8988T (cell line): Measurements from ENCODE around the gene THAP8.
"Not testable (repeated sequence)": the region's sequence is repeated elsewhere in the genome, so short reads cannot be mapped to it uniquely, and the experiment has no call there.

ENCODE experiments used
- DNase-seq: peaks from one replicate; pipeline ENCODE4 v3.0.0; 2011

The THAP8 gene

DNA sequence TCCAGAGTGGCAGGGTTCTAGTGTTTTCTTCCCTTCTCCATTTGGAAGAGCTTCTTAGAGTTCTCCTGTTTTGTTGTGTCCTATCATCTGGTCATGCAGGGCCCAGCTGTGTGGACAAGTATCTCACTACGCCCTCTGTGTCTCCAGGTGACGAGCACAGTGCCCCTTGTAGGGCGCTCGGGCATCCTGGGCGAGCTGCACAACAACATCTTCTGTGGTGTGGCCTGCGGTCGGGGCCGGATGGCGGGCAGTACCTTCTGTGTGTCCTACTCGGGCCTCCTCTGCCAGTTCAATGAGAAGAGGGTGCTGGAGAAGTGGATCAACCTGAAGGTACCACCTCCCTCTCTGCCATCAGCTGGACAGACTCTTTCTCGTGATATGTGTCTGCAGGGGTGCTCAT is 13.6 kb upstream of the THAP8 start:
- no peak for DNase-seq

DNA sequence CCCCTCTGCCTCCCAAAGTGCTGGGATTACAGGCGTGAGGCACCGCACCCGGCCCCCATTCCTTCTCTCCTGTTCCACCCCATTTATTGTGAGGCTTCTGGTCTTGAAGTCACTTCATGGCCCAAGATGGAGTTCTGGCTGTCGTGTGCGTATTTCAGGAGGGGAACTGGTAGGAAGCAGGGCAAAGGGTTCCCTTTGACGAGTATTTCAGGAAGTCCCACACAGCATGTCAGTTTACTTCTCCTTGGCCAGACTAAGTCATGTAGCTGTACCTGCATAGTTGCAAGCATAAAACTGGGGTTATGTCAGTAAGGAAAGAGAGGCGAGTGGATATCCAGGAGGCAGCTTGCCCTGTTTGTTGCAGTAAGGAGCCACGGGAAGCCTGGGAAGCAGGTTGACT is 10.7 kb upstream of the THAP8 start:
- DNase-seq: no peak

DNA sequence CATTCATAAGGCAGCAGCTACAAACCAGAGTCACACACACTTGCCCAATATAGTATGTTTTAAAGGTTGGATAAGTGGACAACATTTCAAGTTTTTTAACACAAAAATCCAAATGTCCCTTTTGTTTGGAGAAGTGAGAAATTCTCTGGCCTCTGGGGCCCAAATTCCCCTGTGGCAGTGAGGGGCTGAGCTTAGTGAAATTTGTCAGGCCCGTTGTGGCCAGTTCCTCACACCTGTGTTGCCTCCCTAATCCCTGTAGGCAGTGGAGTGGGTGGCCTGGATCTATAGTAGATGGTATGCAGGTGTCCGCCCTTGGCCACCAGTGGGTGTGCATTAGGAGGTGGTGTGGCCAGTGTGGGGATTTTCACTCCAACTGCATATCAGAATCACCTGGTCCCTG is 7.3 kb upstream of the THAP8 start:
- DNase-seq: no peak

GRCh38 chr19:36060430-36060829 is 6.3 kb upstream of the THAP8 start:
- DNase-seq: peak; percentile 90

DNA sequence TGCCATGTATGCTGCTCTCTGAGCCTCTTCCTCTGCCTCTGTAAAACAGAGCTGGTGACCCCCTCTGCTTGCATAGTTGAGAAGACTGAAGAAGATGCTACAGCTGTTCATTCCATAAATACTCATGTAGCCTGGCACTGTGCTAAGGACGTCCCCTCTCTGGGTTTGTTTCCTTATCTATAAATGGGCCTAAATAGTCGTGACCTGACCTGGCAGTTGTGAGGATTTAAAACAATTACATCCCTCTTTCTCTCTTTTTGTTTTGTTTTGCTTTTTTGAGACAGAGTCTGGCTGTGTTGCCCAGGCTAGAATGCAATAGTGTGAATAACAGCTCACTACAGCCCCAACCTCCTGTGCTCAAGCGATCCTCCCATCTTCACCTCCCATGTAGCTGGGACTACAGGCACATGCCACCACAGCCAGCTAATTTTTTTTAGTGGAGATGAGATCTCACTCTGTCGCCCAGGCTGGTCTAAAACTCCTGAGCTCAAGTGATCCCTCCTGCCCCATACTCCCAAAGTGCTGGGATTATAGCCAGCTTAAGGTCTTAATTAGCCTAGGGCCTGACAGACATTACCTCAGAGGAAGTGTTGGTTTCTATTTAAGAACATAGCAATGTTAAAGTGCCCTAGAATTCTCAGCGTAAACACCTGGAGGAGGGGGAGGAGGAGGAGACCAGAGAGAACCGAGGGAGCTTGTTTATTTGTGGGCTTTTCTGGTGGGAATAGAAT is 5.3 kb upstream of the THAP8 start:
- no peak for DNase-seq

DNA sequence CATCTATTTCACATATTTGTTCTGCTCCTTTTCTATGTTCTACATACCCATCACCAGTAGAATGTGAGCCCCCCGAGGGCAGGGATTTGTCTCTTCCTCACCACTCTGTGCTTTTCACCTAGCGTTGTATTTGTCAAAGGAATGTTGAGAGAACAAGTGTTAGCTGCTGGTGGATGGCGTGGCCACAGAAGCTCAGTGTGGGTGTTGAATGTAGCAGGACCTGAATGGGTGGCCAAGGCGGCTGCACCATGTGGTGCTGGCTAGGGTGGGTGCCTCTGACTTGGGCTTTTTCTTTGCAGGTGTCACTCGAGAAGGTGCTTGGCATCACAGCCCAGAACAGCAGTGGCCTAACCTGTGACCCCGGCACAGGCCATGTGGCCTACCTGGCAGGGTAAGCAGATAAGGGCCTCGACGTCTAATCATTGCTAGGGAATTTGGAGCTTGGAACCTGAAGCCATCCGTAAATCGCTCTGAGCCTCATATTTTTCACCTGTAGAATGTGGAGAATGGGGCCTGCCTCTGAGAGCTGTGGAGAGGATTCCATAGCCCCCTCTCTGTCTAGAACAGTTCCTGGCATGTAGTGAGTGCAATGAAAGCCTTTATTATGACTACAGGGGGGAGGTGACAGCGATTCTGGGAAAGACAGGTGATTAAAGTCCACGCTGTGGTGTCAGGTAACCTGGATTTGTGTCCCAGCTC is 4.5 kb upstream of the THAP8 start:
- DNase-seq: no peak

DNA sequence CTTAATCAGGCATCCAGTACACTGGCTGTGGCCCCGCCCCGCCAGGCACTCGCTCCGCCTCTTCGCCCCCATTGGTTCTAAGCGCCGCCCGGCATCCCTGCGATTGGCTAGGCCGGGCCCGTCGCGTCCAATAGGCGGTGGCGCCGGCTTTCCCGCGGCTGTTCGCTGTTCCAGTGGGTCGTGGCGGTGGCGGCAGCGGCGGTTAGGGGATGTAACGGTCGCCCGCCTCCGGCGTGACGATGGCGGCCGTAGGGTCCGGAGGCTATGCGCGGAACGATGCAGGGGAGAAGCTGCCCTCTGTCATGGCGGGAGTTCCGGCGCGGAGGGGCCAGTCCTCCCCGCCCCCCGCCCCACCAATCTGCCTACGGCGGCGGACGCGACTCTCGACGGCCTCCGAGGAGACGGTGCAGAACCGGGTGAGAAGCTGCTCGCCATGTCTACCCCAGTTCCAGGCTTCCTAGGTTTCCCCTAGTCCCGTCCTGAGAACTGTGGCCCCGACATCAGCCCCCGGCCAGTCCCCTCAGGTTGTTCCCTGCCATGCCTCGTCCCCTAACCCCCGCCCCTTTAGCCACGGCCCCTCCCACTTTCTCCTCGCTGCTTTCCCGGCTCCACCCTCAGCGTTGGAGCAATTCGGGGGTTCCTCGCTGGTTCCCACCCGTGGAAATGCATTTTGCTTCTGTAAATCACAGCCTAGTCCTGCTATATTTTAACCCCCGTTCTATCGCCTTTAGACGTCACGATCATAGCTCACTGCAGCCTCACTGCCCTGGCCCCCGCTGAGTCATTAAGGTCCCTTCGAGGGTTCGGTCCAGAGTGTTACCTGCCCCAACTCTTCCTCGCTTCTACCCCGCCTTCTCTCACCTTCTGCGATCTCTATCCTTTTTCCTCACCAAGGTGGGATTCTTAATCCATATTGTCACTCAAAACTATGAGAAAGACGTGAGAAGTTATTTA is 925 bp upstream of the THAP8 start, which contains the start of gene WDR62:
Gene WDR62 (plus strand): TSS at position 165 of the 954 bp plus-strand sequence. CDS start 75 bp downstream, at position 240.
- peak; percentile 96 for DNase-seq

DNA sequence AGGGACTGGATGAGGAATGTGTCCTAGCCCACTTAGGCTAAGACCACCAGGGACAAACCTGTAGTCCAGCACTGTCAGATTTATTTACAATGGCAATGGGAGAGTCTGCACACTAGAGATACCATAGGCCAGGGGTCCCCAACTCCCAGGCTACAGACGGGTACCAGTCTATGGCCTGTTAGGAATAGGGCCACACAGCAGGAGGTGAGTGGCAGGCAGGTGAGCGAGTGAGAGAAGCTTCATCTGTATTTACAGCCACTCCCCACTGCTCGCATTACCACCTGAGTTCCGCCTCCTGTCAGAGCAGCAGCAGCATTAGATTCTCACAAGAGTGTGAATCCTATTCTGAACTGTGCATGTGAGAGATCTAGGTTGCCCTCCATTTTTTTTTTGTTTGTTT is 2.4 kb downstream of the THAP8 start:
- no peak for DNase-seq

GRCh38 chr19:36051236-36051635 is 2.8 kb downstream of the THAP8 start:
- DNase-seq: no peak

GRCh38 chr19:36049080-36049698 is 4.9 kb downstream of the THAP8 start:
- no peak for DNase-seq

DNA sequence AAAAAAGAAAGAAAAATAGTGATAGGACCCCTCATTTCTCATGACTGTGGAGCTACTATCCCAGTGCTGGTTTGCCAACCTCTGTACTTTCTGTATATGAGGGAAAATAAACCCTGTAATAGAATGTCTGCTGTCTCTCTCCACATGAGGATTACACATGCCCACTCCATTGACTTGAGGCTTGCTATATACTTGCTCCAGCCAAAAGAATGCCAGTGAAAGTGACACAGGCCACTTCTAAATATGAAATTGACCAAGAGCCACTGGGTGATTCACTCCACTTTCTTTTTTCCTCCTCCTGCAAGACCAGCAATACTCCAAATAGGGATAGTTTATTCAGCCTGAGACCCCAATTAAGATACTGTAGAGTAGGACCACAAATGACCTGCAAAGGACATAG is 6.2 kb downstream of the THAP8 start:
- DNase-seq: no peak

DNA sequence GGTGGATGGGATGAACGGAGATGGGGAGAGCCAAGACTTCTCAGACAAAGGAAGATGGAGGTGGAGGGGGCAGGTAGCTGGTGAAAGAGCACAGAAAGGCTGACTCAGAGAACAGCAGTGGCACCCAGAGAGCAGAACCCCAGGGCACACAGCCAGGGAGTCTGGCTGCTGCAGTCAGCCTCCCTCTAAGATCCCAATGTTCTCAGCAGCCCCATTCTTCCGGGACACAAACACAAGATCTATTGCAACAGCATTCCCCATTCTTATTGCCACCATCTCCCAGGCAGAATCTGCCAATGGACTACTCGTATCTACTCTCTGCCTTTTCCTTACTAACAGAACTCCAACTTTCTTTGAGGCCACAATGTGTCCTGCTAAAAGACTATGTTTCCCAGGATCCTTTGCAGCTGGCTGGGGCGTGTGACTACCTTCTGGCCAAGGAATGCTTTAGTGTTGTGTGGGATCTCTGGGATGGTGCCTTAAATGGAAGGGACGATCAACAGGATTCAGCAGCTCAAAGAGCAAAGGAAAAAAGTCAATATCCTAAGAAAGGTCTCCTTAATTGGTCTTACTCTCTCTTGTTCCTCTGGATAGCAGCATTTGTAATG is 7.5 kb downstream of the THAP8 start:
- no peak for DNase-seq

DNA sequence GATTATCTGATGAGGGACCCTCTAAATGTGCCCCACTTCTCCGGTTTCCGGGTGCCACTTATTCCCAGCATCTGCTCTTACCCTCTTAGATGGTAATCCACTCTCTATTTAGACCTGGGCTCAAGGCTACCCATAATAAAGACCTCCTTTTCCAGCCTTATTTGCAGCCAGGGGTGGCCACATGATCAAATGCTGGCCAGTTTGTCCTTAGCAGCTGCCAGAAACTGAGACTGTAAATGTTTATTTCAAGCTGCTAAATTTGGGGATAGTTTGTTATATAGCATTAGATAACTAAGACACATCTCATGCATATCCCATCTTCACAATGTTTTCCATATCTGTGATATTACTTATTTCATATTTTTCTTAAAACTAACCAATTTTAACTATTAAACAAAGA is 10.1 kb downstream of the THAP8 start:
- no peak for DNase-seq

- DNase-seq: no peak
These were observed 12.3 kb downstream of the THAP8 start for GRCh38 chr19:36041831-36042230.

GRCh38 chr19:36041092-36041491 is 13.0 kb downstream of the THAP8 start:
- not testable (repeated sequence) for DNase-seq

DNA sequence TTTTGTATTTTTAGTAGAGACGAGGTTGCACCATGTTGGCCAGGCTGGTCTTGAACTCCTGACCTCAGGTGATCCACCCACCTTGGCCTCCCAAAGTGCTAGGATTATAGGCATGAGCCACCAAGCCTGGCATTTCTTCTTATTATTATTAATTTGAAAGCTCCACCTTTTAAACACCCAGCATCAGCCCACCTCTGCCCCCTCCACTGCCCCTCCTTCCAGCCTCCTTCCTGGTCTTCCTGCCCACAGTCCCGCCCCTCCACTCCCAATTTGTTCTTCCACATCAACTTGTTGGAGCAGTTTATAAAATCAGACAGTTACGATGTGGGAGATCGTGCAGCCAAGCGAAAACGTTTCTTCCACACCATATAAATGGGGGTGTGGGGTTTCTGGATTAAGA is 13.6 kb downstream of the THAP8 start:
- no peak for DNase-seq

GRCh38 chr19:36032251-36033104 is 21.6 kb downstream of the THAP8 start, which contains the start of gene CLIP3:
Gene CLIP3, minus strand, starts transcription at chr19:36032873. Its CDS starts 516 bp downstream, at chr19:36032357.
- no peak for DNase-seq

DNA sequence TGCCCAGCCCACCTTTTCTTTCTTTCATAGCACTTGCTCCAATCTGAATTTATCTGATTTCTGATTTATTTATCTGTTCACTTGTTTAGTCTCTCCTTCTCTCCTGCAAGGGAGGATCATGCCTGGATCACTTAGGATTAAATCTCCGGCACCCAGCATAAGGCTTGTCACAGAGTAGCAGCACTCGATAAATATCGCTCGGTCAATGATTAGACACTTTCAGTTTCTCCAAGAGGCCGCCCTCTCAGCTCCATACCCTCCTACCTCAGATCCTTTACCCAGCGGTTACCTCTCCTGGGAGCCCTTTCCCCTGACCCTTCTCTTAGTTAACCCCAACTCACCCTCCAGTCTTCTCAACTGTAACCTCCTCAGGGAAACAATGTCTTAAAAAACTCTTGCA is 22.8 kb downstream of the THAP8 start:
- no peak for DNase-seq

- DNase-seq: peak; percentile 59
These were observed 23.6 kb downstream of the THAP8 start for GRCh38 chr19:36030264-36031148.

GRCh38 chr19:36028313-36029041 is 25.6 kb downstream of the THAP8 start:
- no peak for DNase-seq
